Testis (tissue), 2 donors: ENCODE results near the gene SEC11A.

Experiments used
- CTCF ChIP-seq, 3 experiments: fragments of 450-650 bp in 2 of 3; fragments of 200-600 bp in 1 of 3; sonication (generic) in 1 of 3; IDR thresholded peaks; one replicate each; pipeline ENCODE4 v1.5.1; 2016 to 2019; ENCODE audit warnings: antibody characterized with exemption in 3 of 3, mild to moderate bottlenecking in 2 of 3, moderate library complexity in 1 of 3
- POLR2A ChIP-seq: fragments of 450-650 bp; IDR thresholded peaks from one replicate; pipeline ENCODE4 v1.6.1; 2017; ENCODE audit warnings: antibody characterized with exemption, mild to moderate bottlenecking, moderate library complexity

DNA sequence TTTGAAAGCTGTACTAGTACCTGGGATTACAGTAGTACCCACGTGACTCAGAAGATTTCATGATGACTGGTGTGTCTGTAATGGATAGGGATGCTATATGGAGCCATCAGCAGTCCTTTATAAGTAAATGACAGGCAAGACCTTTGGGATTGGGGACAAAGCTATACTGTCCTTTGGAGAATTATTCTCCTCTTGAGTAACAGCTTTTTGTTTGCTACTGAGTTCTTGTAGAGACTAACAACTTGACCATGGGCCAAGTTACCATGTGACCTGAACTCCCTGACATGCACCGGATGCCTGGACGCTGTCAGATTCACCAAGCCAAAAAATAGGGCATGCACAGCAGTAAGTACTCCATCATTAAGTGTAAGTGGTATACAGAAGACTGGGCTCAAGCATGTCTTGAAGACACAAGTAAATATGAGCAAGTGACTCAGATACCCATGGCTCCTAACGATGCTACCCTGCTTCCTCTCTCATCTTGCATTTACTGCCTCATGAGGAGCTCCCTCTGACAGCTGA lies 12.9 kb downstream of the SEC11A start:
- TF ChIP-seq CTCF (IDR thresholded peaks at IDR 0.05) (no peak), POLR2A (no peak)
